ENCODE measurements around the gene TBC1D7.

DNA sequence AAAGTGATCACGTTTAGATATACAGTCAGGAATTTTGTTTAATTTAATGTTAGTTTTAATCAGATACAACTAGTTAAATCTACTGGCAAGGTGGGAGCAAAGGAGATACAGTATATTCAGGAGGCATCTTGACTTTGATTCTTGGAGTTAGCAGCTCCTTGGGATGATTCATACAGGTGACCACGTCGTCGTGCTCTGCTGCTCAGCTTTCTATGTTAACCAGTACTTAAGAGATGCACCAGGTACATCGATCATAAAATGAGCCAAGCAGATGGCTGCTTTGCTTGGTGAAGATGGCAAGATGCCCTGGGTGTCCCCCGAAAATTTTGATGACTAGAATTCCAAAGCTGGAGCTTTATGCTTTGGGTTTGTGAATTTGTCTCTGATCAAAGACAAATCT lies 64.7 kb downstream of the TBC1D7 start:
- TF ChIP-seq EZH2 (IDR thresholded peaks at IDR 0.05; ENCODE audit: low read length, unreplicated experiment) (no peak), EZH2phosphoT487 (IDR thresholded peaks at IDR 0.05; ENCODE audit: borderline replicate concordance, low read length) (no peak)
- TF ChIP-seq, protein P1, sequence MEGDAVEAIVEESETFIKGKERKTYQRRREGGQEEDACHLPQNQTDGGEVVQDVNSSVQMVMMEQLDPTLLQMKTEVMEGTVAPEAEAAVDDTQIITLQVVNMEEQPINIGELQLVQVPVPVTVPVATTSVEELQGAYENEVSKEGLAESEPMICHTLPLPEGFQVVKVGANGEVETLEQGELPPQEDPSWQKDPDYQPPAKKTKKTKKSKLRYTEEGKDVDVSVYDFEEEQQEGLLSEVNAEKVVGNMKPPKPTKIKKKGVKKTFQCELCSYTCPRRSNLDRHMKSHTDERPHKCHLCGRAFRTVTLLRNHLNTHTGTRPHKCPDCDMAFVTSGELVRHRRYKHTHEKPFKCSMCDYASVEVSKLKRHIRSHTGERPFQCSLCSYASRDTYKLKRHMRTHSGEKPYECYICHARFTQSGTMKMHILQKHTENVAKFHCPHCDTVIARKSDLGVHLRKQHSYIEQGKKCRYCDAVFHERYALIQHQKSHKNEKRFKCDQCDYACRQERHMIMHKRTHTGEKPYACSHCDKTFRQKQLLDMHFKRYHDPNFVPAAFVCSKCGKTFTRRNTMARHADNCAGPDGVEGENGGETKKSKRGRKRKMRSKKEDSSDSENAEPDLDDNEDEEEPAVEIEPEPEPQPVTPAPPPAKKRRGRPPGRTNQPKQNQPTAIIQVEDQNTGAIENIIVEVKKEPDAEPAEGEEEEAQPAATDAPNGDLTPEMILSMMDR (conservative IDR thresholded peaks at IDR 0.05; ENCODE audit: low read depth, low read length) = no peak

All from PC-3 (cell line).